ENCODE results near the gene PDK1. TPM values are rescaled to one million over a fixed set of nuclear protein-coding genes. Genes with fewer than 3 reads are reported as not detected.

The PDK1 gene
- 6.8 and 12.7 TPM in 2 replicates for total RNA-seq (2021)
- percentile 64 among the genes with signal in this experiment for Bru-seq, nascent RNA
- percentile 64 among the genes with signal in this experiment for BruChase-seq, experiment 1, labeled RNA remaining after a 2-hour chase
- percentile 56 among the genes with signal in this experiment for BruChase-seq, experiment 2, labeled RNA remaining after a 6-hour chase
- long read RNA-seq, full-length matches to known transcripts, result 9 of 13 reads
- long read RNA-seq, partial matches to known transcripts, result 1 of 13 reads
- long read RNA-seq, other reads (novel, unspliced or antisense), result 3 of 13 reads

- CTCF ChIA-PET, result no interaction called here
- Histone ChIP-seq H3K4me1 (ENCODE audit: insufficient read depth, low read length, poor library complexity, severe bottlenecking) (peaks cover 4% of the 10 kb centered on the region), H3K27me3 (replicated peaks; ENCODE audit: insufficient read depth, low read depth, low read length, poor library complexity) (no peaks in the 10 kb centered on the region), H3K4me3 (ENCODE audit: low read depth, low read length, poor library complexity, severe bottlenecking) (peak within 1 kb of the TSS; percentile 90), H3K27ac (ENCODE audit: low read depth, low read length, poor library complexity, severe bottlenecking) (peak within 1 kb of the TSS; percentile 84), H3K9me3 (ENCODE audit: low read depth, low read length, poor library complexity, severe bottlenecking) (no peaks in the 10 kb centered on the region), H3K36me3 (ENCODE audit: insufficient read depth, low read length, poor library complexity, severe bottlenecking) (no peaks in the 10 kb centered on the region)
- POLR2A ChIA-PET (ENCODE audit: low non-redundant PET), result no interaction called here
- TF ChIP-seq CTCF (conservative IDR thresholded peaks at IDR 0.05; ENCODE audit: low read depth, low read length) (no peak), EZH2 (IDR thresholded peaks at IDR 0.05; ENCODE audit: borderline replicate concordance, low read depth, low read length, poor library complexity, severe bottlenecking) (no peak)
- DNase-seq (ENCODE audit: low spot score), result peak; percentile 92
- intact Hi-C loops (cut with micrococcal nuclease; ENCODE audit: unreplicated experiment), result no loop called here
- no TSS peak for BruUV-seq (replicated peaks)
Measured at GRCh38 chr2:172555522-172556283, at the start of gene PDK1. PDK1 (plus strand) TSS chr2:172556090; CDS start chr2:172556151, 61 bp downstream.

GRCh38 chr2:172507199-172507598 lies 48.7 kb upstream of the PDK1 start:
- Histone ChIP-seq H3K4me1 (ENCODE audit: insufficient read depth, low read length, poor library complexity, severe bottlenecking) (no peaks in the 10 kb centered on the region), H3K27ac (ENCODE audit: low read depth, low read length, poor library complexity, severe bottlenecking) (no peak overlapping the region), H3K36me3 (ENCODE audit: insufficient read depth, low read length, poor library complexity, severe bottlenecking) (no peaks in the 10 kb centered on the region), H3K9me3 (ENCODE audit: low read depth, low read length, poor library complexity, severe bottlenecking) (peaks cover 9% of the 10 kb centered on the region), H3K27me3 (replicated peaks; ENCODE audit: insufficient read depth, low read depth, low read length, poor library complexity) (no peaks in the 10 kb centered on the region), H3K4me3 (ENCODE audit: low read depth, low read length, poor library complexity, severe bottlenecking) (no peak overlapping the region)
- ChIA-PET POLR2A (ENCODE audit: low non-redundant PET) (interaction anchor here (0.6 kb wide), 1 partner anchor 27 kb away, joined by 3 read pairs; no protein-coding TSS in a partner anchor), CTCF (no interaction called here)
- no TSS peak for BruUV-seq (replicated peaks)
- DNase-seq (ENCODE audit: low spot score), result no peak
- intact Hi-C loops (cut with micrococcal nuclease; ENCODE audit: unreplicated experiment), result no loop called here
- no peak for TF ChIP-seq EZH2 (IDR thresholded peaks at IDR 0.05; ENCODE audit: borderline replicate concordance, low read depth, low read length, poor library complexity, severe bottlenecking)

- ChIA-PET POLR2A (ENCODE audit: low non-redundant PET) (no interaction called here), CTCF (no interaction called here)
- no peak overlapping the region for H3K27ac ChIP-seq (ENCODE audit: low read depth, low read length, poor library complexity, severe bottlenecking)
- H3K36me3 ChIP-seq (ENCODE audit: insufficient read depth, low read length, poor library complexity, severe bottlenecking), result no peaks in the 10 kb centered on the region
- intact Hi-C loops (cut with micrococcal nuclease; ENCODE audit: unreplicated experiment), result no loop called here
- no peaks in the 10 kb centered on the region for H3K27me3 ChIP-seq (replicated peaks; ENCODE audit: insufficient read depth, low read depth, low read length, poor library complexity)
- H3K9me3 ChIP-seq (ENCODE audit: low read depth, low read length, poor library complexity, severe bottlenecking), result peaks cover 14% of the 10 kb centered on the region
- DNase-seq (ENCODE audit: low spot score), result no peak
- H3K4me3 ChIP-seq (ENCODE audit: low read depth, low read length, poor library complexity, severe bottlenecking), result no peak overlapping the region
- no peak for TF ChIP-seq EZH2 (IDR thresholded peaks at IDR 0.05; ENCODE audit: borderline replicate concordance, low read depth, low read length, poor library complexity, severe bottlenecking)
- TF ChIP-seq CTCF (conservative IDR thresholded peaks at IDR 0.05; ENCODE audit: low read depth, low read length), result no peak
- H3K4me1 ChIP-seq (ENCODE audit: insufficient read depth, low read length, poor library complexity, severe bottlenecking), result no peaks in the 10 kb centered on the region
- no TSS peak for BruUV-seq (replicated peaks)
Measured at GRCh38 chr2:172510088-172510487, 45.8 kb upstream of the PDK1 start.

Measured in A673 (cell line).